Hepatocyte (in vitro differentiated cells): ENCODE results near the gene MAS1L.

Source experiments
- CTCF ChIP-seq: fragments of 200-600 bp; sonication (generic); IDR thresholded peaks from 2 replicates; pipeline ENCODE4 v1.5.1; 2016; ENCODE audit warnings: antibody characterized with exemption, mild to moderate bottlenecking; ENCODE audit not compliant: poor library complexity
- EZH2 ChIP-seq: fragments of 200-600 bp; sonication (generic); IDR thresholded peaks from 2 replicates; pipeline ENCODE4 v1.6.1; 2016; ENCODE audit warnings: antibody characterized with exemption, mild to moderate bottlenecking, borderline replicate concordance
- EZH2phosphoT487 ChIP-seq: fragments of 200-600 bp; sonication (generic); IDR thresholded peaks from one replicate; pipeline ENCODE4 v1.6.1; 2018; ENCODE audit warnings: antibody characterized with exemption, mild to moderate bottlenecking, low read depth, moderate library complexity; ENCODE audit not compliant: unreplicated experiment, severe bottlenecking

- TF ChIP-seq CTCF: no peak
- no peak for TF ChIP-seq EZH2phosphoT487
- TF ChIP-seq EZH2: no peak
Observed at GRCh38 chr6:29478740-29479139, 9.0 kb downstream of the MAS1L start.
